Caki2 (cell line): Measurements from ENCODE around the gene SPCS2. TPM values are rescaled to one million over a fixed set of nuclear protein-coding genes. Genes with fewer than 3 reads are reported as not detected.
"Not testable (repeated sequence)": the region's sequence is repeated elsewhere in the genome, so short reads cannot be mapped to it uniquely, and the experiment has no call there.

Experiments
- DNase-seq: peaks from one replicate; pipeline ENCODE4 v3.0.0-alpha.2; 2015; ENCODE audit warnings: low read depth
- in situ Hi-C: cut with HindIII; loops from 2 replicates; pipeline ENCODE4 v1.10.0; 2016; ENCODE audit warnings: low sequenced_read_pairs, low pct_unique_long_range_greater_than_20kb, mixed read lengths
- total RNA-seq: library from RNA; depleted of rRNA; stranded (reverse); fragments of >200 nt; shearing (Covaris generic); gene quantifications from 2 replicates; pipeline ENCODE4 v1.2.3, GENCODE V29; 2014; ENCODE audit warnings: low replicate concordance

Gene SPCS2
- total RNA-seq, 1 experiment from 2014 or later: 6.7 TPM

DNA sequence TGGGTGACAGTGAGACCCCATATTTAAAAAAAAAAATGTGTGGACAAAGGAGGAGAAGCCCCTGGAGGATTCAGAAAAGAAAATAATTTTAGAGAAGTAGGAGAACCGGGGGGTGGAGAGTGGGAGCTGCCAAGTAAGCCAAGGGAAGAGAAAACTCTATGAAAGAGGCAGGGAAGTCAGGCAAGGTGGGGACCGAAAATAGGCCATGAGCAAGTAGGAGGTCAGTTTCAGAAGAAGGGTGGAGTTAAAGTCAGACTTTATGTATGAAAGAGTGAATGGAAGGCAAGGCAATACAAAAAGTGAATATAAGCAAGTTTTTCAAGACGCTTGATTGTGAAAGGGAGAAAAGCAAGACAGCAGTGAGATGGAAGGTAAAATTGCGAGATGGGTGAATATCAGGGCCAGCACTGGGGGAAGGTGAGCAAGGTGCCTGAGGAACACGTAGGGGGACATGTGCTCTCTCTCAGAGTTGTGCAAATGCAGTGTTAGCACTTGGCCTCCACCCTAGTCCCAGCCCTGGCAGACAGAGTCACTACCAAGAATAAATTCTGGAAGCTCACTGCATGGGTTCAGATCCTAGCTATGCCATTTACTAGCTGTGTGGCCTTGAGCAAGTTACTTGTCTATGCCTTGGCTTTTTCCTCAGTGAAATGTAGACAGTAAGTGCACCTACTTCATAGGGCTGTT, 6.8 kb upstream of the SPCS2 start:
- DNase-seq: no peak
- in situ Hi-C loops: no loop called here

DNA sequence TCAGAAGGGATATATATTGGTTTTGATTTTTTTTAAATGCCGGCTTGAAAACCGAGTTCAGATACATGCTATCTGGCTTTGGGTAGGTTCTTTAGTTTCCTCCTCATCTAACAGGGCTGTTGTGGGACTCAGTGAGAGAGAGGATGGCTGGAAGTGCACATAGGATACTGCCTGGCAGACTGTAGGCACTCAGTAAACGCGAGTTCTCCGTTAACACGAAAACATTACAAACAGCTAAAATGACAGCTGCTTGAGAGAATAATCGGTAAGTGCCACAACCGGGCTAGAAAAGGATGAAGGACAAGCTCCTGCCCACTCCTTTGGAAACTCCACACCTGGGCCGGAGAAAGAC, 544 bp upstream of the SPCS2 start:
- DNase-seq: no peak

DNA sequence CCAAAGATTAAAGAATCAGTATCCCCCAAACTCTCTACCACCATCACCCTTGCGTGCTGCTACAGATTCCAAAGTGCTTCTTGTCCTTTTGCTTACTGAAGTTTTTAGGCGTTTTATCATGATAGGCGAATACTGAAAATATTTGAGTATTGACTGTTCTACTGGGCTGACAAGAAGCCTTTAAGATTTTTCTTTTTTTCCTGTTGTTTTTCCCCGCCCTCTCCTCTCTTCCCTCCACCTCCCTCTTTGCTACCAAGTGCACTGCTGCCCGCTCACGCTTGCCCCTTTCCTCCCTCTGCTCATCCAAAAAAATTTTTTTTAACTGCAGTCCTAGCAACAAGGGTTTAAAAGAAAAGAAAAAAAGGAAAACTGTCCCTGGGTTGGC, 679 bp downstream of the SPCS2 start:
- DNase-seq: no peak
- in situ Hi-C loops: no loop called here

More for the DNA sequence above, 544 bp upstream of the SPCS2 start:
- in situ Hi-C loops: no loop called here

GRCh38 chr11:74950374-74950969, 1.4 kb downstream of the SPCS2 start:
- no peak for DNase-seq
- in situ Hi-C loops: no loop called here

DNA sequence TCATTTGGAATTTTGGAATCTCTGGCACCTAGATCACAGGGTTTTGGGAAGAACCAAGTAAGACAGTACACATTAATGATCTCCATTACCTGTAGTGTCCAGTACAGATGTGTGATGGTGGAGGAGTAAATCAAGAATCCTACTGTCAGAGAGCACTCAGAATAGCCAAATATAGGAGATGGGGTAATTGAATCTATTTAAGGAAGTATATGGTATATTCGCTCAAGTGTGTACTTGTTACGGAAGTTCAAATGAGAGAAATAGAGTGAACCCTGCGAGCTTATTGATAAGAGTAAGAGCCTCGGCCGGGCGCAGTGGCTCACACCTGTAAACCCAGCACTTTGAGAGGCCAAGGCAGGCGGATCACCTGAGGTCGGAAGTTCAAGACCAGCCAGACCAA, 2.2 kb downstream of the SPCS2 start:
- in situ Hi-C loops: no loop called here
- DNase-seq: no peak

DNA sequence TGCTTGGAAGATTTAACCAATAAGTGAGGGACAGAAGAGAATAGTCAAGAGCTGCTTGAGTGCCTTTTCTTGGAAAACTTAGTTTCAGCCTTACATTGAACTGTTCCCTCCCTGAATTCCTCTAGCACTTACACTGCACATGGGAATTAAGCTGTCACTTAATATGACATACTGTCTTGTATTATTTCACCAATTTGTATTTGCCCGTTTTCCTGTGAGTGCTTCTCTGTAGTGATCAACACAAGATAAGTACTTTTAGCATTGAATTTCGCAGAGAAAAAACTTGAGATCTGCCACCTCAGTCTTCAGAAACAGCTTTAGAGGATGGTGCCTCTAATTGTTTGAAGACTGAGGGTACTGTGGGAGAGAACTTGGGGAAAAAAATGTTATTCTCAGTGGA, 3.7 kb downstream of the SPCS2 start:
- in situ Hi-C loops: no loop called here
- DNase-seq: no peak

DNA sequence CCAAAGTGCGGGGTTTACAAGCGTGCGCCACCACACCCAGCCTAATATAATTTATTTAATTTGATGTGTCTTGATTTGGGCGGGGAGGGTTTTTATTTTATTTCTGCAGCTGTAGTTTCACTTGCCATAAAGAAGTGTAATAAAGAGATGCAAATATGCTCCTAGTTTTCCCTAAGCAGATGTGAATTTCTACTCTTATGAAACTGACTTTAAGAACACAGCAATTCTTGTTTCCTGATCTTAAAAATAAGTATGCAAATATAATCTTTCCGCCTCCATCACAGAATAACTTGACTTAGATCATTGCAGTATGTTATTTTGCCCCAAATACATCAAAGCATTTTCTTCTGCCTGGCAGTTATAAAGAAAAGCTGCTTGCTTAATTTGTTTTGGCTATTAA, 4.4 kb downstream of the SPCS2 start:
- in situ Hi-C loops: no loop called here
- DNase-seq: no peak

DNA sequence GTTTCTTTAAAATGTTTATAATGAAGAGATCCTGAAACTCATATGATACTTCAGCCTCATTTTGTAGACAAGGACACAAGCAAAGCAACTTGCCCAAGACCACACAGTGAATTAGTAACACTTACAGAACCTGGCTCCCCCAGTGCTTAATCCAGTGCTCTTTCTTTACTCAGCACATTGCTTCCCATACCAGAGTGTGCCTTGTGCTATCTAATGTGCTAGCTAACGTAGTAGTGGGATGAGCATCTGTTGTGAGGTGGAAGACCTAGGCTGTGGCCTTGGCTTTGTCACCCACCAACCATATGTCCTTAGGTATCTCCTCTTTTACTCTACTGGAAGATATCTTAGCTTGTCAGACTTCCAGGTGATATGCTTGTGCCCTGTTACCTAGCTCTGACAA, 5.1 kb downstream of the SPCS2 start:
- in situ Hi-C loops: no loop called here
- DNase-seq: no peak

GRCh38 chr11:74956397-74957015, 7.4 kb downstream of the SPCS2 start:
- no peak for DNase-seq
- in situ Hi-C loops: no loop called here

GRCh38 chr11:74957937-74958629, 9.0 kb downstream of the SPCS2 start:
- in situ Hi-C loops: no loop called here
- DNase-seq: no peak

DNA sequence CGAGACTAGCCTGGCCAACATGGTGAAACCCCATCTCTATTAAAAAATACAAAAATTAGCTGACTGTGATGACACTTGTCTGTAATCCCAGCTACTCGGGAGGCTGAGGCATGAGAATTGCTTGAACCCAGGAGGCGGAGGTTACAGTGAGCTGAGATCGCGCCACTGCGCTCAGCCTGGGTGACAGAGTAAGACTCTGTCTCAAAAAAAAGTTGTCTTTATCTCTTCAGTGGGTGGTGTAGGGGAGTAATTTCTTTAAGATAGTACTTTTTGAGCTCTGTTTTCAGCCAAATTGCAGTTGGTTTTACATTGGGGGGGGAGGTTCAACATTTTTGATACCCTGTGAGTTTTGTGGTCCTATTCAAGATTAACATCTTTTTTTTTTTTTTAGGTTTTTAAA, 11.1 kb downstream of the SPCS2 start:
- DNase-seq, in situ Hi-C loops: not testable (repeated sequence)

- DNase-seq: no peak
- in situ Hi-C loops: no loop called here
Measured at GRCh38 chr11:74966651-74967050, 17.6 kb downstream of the SPCS2 start.

- no peak for DNase-seq
- in situ Hi-C loops: no loop called here
Measured at GRCh38 chr11:74970852-74971395, 21.9 kb downstream of the SPCS2 start.

GRCh38 chr11:74971424-74971823, 22.4 kb downstream of the SPCS2 start:
- in situ Hi-C loops: no loop called here
- no peak for DNase-seq

GRCh38 chr11:74978041-74978440, 29.0 kb downstream of the SPCS2 start:
- in situ Hi-C loops: no loop called here
- no peak for DNase-seq

DNA sequence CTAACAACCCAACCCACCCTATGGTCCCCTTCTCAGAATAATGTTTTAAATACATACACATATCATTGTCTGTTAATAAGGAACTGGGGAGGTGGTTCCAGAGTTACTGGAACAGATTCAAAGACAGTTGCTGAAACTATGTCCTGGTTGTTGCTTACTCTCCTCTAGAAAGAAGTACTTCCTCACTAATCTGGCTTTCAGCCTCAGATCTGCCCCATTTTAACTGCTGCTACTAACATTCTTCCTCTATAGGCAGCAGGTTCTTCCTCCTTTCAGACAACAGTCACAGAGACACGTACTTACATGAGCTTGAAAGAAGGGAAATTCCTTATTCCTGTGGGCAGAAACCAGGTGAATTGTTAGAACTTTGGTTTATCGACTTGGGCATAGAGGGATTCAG, 31.6 kb downstream of the SPCS2 start:
- in situ Hi-C loops: no loop called here

DNA sequence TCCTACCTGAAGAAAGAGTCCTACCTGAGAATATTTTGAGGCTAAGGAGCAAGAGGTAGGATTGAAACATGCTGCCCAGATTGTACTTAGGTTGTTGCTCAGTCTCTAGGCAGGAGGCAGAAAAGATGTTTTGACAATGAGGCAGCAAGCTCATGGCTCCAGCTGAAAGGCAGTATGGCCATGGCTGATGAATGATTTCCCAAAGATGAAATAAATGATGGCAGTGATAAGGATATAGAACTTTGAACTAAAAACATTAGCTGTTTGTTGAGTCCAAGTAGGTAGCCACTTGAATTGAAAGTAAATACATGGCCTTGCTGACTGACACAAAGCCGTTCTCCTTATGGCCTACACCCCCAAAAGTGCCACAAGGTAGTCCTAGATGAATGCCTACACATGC, 32.8 kb downstream of the SPCS2 start:
- in situ Hi-C loops: no loop called here
- DNase-seq: no peak

More for the DNA sequence above, 31.6 kb downstream of the SPCS2 start:
- DNase-seq: no peak

DNA sequence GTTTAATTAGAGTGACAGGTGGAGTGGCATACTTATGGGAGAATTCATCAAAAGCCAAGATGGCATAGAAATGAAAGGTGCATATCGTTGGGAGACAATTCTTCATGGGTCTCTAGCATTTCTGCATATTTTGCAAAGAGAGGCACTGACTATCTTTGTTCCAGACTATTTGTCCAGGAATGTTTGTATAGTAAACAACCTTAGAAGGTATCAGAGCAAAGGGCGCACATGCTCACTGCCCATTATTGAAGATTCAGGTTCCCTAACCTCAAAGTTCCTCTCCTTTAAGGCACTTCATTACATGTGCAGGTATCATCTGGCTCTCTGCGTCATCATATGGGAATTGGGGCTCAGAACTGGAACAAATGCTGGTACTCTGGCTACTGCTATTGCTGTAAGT, 35.0 kb downstream of the SPCS2 start:
- in situ Hi-C loops: no loop called here
- no peak for DNase-seq

DNA sequence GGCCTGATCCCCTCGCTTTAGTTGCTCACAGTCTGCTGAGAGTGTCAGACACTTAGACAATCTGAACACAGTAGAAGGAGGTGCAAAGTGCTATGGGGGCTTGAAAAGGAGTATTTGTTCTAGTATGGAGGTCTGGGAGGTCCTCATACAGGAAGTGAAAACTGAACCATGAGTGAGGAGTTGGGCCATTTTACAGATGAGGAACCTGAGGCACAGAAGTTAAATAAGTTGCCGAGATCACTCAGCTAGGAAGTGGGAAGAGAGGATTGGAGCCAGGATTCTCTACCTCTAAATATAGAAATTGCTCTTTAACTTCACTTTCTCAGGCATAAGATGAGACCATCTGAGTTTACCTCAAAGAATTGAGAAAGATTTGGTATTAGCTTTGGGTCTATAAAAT, 35.7 kb downstream of the SPCS2 start:
- in situ Hi-C loops: no loop called here

More for the DNA sequence above, 35.7 kb downstream of the SPCS2 start:
- DNase-seq: no peak
